Measurements from ENCODE around the gene BRD8.
A peak's percentile ranks its signal among the peaks of the same experiment; 100 is the strongest.
"Not testable (repeated sequence)": the region's sequence is repeated elsewhere in the genome, so short reads cannot be mapped to it uniquely, and the experiment has no call there.

The BRD8 gene

GRCh38 chr5:138178516-138179276 lies at the start of gene BRD8, which contains the start of gene KIF20A:
Gene BRD8 (minus strand): TSS chr5:138178630. CDS start chr5:138178614, 16 bp downstream.
Gene KIF20A (plus strand): TSS chr5:138179112. CDS start chr5:138179681, 569 bp downstream.
- Histone ChIP-seq H3K4me3 (ENCODE audit: low read depth, low read length) (peak within 1 kb of the TSS; percentile 75), H3K27me3 (ENCODE audit: control insufficient read depth, insufficient read depth, low read length) (no peaks in the 10 kb centered on the region), H3K9ac (ENCODE audit: low read length) (peak within 1 kb of the TSS; percentile 84), H3K27ac (ENCODE audit: low read depth, low read length) (peak within 1 kb of the TSS; percentile 42), H3K36me3 (ENCODE audit: control insufficient read depth, insufficient read depth, low read length) (peaks cover 55% of the 10 kb centered on the region), H3K9me3 (ENCODE audit: control insufficient read depth, insufficient read depth, low read depth, low read length) (no peaks in the 10 kb centered on the region), H3K4me1 (ENCODE audit: control insufficient read depth, insufficient read depth, low read length) (peaks cover 4% of the 10 kb centered on the region; the same call in 1 of the 2 replicates)

- Histone ChIP-seq H3K9me3 (ENCODE audit: control insufficient read depth, insufficient read depth, low read depth, low read length) (peaks cover 10% of the 10 kb centered on the region), H3K4me1 (ENCODE audit: control insufficient read depth, insufficient read depth, low read length) (peaks cover 14% of the 10 kb centered on the region), H3K4me3 (ENCODE audit: low read depth, low read length) (no peak overlapping the region), H3K9ac (ENCODE audit: low read length) (no peak overlapping the region), H3K27me3 (ENCODE audit: control insufficient read depth, insufficient read depth, low read length) (no peaks in the 10 kb centered on the region), H3K27ac (ENCODE audit: low read depth, low read length) (no peak overlapping the region), H3K36me3 (ENCODE audit: control insufficient read depth, insufficient read depth, low read length) (no peaks in the 10 kb centered on the region)
Observed at GRCh38 chr5:138226910-138227309, 48.5 kb upstream of the BRD8 start.

GRCh38 chr5:138224712-138225111 lies 46.3 kb upstream of the BRD8 start:
- H3K4me3 ChIP-seq (ENCODE audit: low read depth, low read length), result no peak overlapping the region
- H3K27me3 ChIP-seq (ENCODE audit: control insufficient read depth, insufficient read depth, low read length), result no peaks in the 10 kb centered on the region
- H3K9ac ChIP-seq (ENCODE audit: low read length), result no peak overlapping the region
- no peaks in the 10 kb centered on the region for H3K36me3 ChIP-seq (ENCODE audit: control insufficient read depth, insufficient read depth, low read length)
- H3K4me1 ChIP-seq (ENCODE audit: control insufficient read depth, insufficient read depth, low read length), result 0 out of 2 replicates have a peak, but pooled peaks cover 2% of the 10 kb centered on the region
- no peak overlapping the region for H3K27ac ChIP-seq (ENCODE audit: low read depth, low read length)
- peaks cover 10% of the 10 kb centered on the region for H3K9me3 ChIP-seq (ENCODE audit: control insufficient read depth, insufficient read depth, low read depth, low read length)

GRCh38 chr5:138223532-138223931 lies 45.1 kb upstream of the BRD8 start:
- Histone ChIP-seq H3K4me1 (ENCODE audit: control insufficient read depth, insufficient read depth, low read length) (0 out of 2 replicates have a peak, but pooled peaks cover 2% of the 10 kb centered on the region), H3K27ac (ENCODE audit: low read depth, low read length) (no peak overlapping the region), H3K36me3 (ENCODE audit: control insufficient read depth, insufficient read depth, low read length) (no peaks in the 10 kb centered on the region), H3K27me3 (ENCODE audit: control insufficient read depth, insufficient read depth, low read length) (no peaks in the 10 kb centered on the region), H3K9me3 (ENCODE audit: control insufficient read depth, insufficient read depth, low read depth, low read length) (peaks cover 18% of the 10 kb centered on the region), H3K4me3 (ENCODE audit: low read depth, low read length) (no peak overlapping the region), H3K9ac (ENCODE audit: low read length) (no peak overlapping the region)

GRCh38 chr5:138216799-138217198 lies 38.4 kb upstream of the BRD8 start:
- no peak overlapping the region for H3K4me3 ChIP-seq (ENCODE audit: low read depth, low read length)
- no peak overlapping the region for H3K9ac ChIP-seq (ENCODE audit: low read length)
- H3K4me1 ChIP-seq (ENCODE audit: control insufficient read depth, insufficient read depth, low read length), result no peaks in the 10 kb centered on the region; the same call in 1 of the 2 replicates
- no peaks in the 10 kb centered on the region for H3K36me3 ChIP-seq (ENCODE audit: control insufficient read depth, insufficient read depth, low read length)
- peaks cover 7% of the 10 kb centered on the region; the same call in 1 of the 2 replicates for H3K9me3 ChIP-seq (ENCODE audit: control insufficient read depth, insufficient read depth, low read depth, low read length)
- H3K27ac ChIP-seq (ENCODE audit: low read depth, low read length), result no peak overlapping the region
- H3K27me3 ChIP-seq (ENCODE audit: control insufficient read depth, insufficient read depth, low read length), result no peaks in the 10 kb centered on the region

GRCh38 chr5:138213161-138214029 lies 35.0 kb upstream of the BRD8 start, which contains the start of gene CDC23:
Gene CDC23 (minus strand): TSS chr5:138213323. CDS start chr5:138213312, 11 bp downstream.
- Histone ChIP-seq H3K27me3 (ENCODE audit: control insufficient read depth, insufficient read depth, low read length) (no peaks in the 10 kb centered on the region), H3K4me3 (ENCODE audit: low read depth, low read length) (peak within 1 kb of the TSS; percentile 91), H3K4me1 (ENCODE audit: control insufficient read depth, insufficient read depth, low read length) (no peaks in the 10 kb centered on the region; the same call in 1 of the 2 replicates), H3K9ac (ENCODE audit: low read length) (peak within 1 kb of the TSS; percentile 96), H3K27ac (ENCODE audit: low read depth, low read length) (peak within 1 kb of the TSS; percentile 89), H3K9me3 (ENCODE audit: control insufficient read depth, insufficient read depth, low read depth, low read length) (no peaks in the 10 kb centered on the region), H3K36me3 (ENCODE audit: control insufficient read depth, insufficient read depth, low read length) (peaks cover 16% of the 10 kb centered on the region)

GRCh38 chr5:138212828-138213160 lies 34.4 kb upstream of the BRD8 start:
- H3K4me3 ChIP-seq (ENCODE audit: low read depth, low read length), result peak overlapping the region; percentile 91
- peaks cover 19% of the 10 kb centered on the region for H3K36me3 ChIP-seq (ENCODE audit: control insufficient read depth, insufficient read depth, low read length)
- peak overlapping the region; percentile 89 for H3K27ac ChIP-seq (ENCODE audit: low read depth, low read length)

GRCh38 chr5:138210985-138211384 lies 32.6 kb upstream of the BRD8 start:
- no peaks in the 10 kb centered on the region; the same call in 1 of the 2 replicates for H3K4me1 ChIP-seq (ENCODE audit: control insufficient read depth, insufficient read depth, low read length)
- no peak overlapping the region for H3K9ac ChIP-seq (ENCODE audit: low read length)
- H3K27me3 ChIP-seq (ENCODE audit: control insufficient read depth, insufficient read depth, low read length), result no peaks in the 10 kb centered on the region
- H3K36me3 ChIP-seq (ENCODE audit: control insufficient read depth, insufficient read depth, low read length), result peaks cover 29% of the 10 kb centered on the region
- H3K4me3 ChIP-seq (ENCODE audit: low read depth, low read length), result no peak overlapping the region
- H3K9me3 ChIP-seq (ENCODE audit: control insufficient read depth, insufficient read depth, low read depth, low read length), result no peaks in the 10 kb centered on the region
- H3K27ac ChIP-seq (ENCODE audit: low read depth, low read length), result no peak overlapping the region

More at GRCh38 chr5:138212828-138213160, 34.4 kb upstream of the BRD8 start:
- Histone ChIP-seq H3K27me3 (ENCODE audit: control insufficient read depth, insufficient read depth, low read length) (no peaks in the 10 kb centered on the region), H3K9me3 (ENCODE audit: control insufficient read depth, insufficient read depth, low read depth, low read length) (no peaks in the 10 kb centered on the region), H3K4me1 (ENCODE audit: control insufficient read depth, insufficient read depth, low read length) (no peaks in the 10 kb centered on the region; the same call in 1 of the 2 replicates), H3K9ac (ENCODE audit: low read length) (peak overlapping the region; percentile 96)

GRCh38 chr5:138193859-138194258 lies 15.4 kb upstream of the BRD8 start:
- H3K4me3 ChIP-seq (ENCODE audit: low read depth, low read length); H3K9ac ChIP-seq (ENCODE audit: low read length); H3K9me3 ChIP-seq (ENCODE audit: control insufficient read depth, insufficient read depth, low read depth, low read length); H3K4me1 ChIP-seq (ENCODE audit: control insufficient read depth, insufficient read depth, low read length); H3K27me3 ChIP-seq (ENCODE audit: control insufficient read depth, insufficient read depth, low read length); H3K27ac ChIP-seq (ENCODE audit: low read depth, low read length): not testable (repeated sequence)
- peaks cover 79% of the 10 kb centered on the region for H3K36me3 ChIP-seq (ENCODE audit: control insufficient read depth, insufficient read depth, low read length)

GRCh38 chr5:138192826-138193225 lies 14.4 kb upstream of the BRD8 start:
- no peak overlapping the region for H3K27ac ChIP-seq (ENCODE audit: low read depth, low read length)
- H3K9me3 ChIP-seq (ENCODE audit: control insufficient read depth, insufficient read depth, low read depth, low read length), result no peaks in the 10 kb centered on the region
- peaks cover 79% of the 10 kb centered on the region for H3K36me3 ChIP-seq (ENCODE audit: control insufficient read depth, insufficient read depth, low read length)
- H3K4me3 ChIP-seq (ENCODE audit: low read depth, low read length), result no peak overlapping the region
- H3K4me1 ChIP-seq (ENCODE audit: control insufficient read depth, insufficient read depth, low read length), result no peaks in the 10 kb centered on the region
- no peaks in the 10 kb centered on the region for H3K27me3 ChIP-seq (ENCODE audit: control insufficient read depth, insufficient read depth, low read length)
- no peak overlapping the region for H3K9ac ChIP-seq (ENCODE audit: low read length)

- Histone ChIP-seq H3K4me3 (ENCODE audit: low read depth, low read length) (no peak overlapping the region), H3K9me3 (ENCODE audit: control insufficient read depth, insufficient read depth, low read depth, low read length) (no peaks in the 10 kb centered on the region), H3K27me3 (ENCODE audit: control insufficient read depth, insufficient read depth, low read length) (no peaks in the 10 kb centered on the region), H3K9ac (ENCODE audit: low read length) (no peak overlapping the region), H3K4me1 (ENCODE audit: control insufficient read depth, insufficient read depth, low read length) (no peaks in the 10 kb centered on the region), H3K36me3 (ENCODE audit: control insufficient read depth, insufficient read depth, low read length) (peaks cover 96% of the 10 kb centered on the region), H3K27ac (ENCODE audit: low read depth, low read length) (no peak overlapping the region)
Observed at GRCh38 chr5:138188626-138189025, 10.2 kb upstream of the BRD8 start.
